Cortex of kidney (tissue), 1 donor: Measurements from ENCODE around the gene OR51S1.
"Not testable (repeated sequence)": the region's sequence is repeated elsewhere in the genome, so short reads cannot be mapped to it uniquely, and the experiment has no call there.

Experiments used
- DNase-seq: peaks from one replicate; lab custom pipeline; 2025; lab: John Stamatoyannopoulos, UW

The OR51S1 gene

GRCh38 chr11:4848908-4849532 lies at the start of gene OR51S1:
TSS of gene OR51S1 (minus strand) at chr11:4849208. CDS start at chr11:4849208, 0 bp downstream.
- DNase-seq: no peak

DNA sequence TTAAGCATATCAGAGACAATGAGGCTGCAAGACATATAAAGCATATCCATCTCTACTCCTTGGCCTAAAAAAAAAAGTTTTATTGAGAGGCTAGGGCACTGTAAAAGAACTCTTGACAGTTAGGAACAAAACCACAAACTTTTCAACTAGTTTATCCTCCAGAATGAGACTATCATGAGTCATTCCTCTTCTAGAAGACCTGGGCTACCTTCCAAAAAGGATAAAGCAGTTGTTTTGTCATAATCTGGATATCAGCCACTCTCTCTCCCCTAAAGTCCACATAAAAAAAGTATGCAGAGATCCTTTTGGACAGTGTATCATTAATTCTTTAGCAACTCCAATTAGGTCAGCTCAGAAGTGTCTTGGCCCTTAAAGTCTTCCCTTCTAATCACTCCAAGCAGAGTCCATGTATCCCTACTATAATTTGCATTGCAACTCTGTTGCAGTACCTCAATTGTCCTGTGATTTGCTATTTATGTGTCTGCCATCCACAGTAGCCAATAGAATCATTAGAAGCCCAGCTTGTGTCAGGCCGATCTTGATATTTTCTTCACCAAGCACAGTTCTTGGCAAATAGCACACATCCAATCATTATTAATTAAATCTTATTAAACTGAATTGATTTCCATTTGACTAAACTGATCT lies 43.1 kb upstream of the OR51S1 start:
- no peak for DNase-seq

DNA sequence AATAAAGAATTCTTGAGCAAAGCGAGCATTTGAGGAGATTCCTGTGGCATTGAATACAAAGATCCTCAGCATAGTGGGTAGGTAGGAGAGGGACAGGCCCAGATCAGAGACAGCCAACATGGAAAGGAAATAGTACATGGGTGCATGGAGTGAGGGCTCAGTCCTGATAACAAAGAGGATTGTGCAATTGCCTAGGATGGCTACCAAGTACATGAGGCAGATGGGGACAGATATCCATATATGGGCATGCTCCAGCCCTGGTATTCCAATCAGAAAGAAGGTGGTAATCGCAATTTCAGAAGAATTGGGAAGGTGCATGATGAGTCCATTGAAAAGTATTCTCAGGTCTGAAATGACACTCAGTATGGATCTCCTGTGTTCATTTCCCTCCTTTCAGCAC lies 41.3 kb upstream of the OR51S1 start:
- DNase-seq: no peak

DNA sequence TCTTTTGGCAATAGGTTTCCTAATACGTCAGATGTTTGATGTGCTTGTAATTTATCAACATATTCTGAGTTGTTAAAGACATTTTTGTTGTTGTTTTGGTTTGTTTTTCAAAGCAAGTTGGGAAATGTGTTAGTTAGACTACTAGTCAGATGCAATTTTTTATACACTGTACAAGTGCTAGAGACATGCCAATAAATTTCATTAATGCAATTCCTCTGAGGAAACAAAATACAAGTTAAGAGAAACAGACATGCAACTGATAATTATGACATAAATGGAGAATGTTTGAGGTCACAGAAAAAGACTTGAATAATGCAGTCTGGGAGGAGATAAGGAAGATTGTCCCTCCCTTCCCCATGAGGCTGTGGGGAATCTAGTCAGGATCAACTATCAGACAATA lies 38.6 kb upstream of the OR51S1 start:
- no peak for DNase-seq

DNA sequence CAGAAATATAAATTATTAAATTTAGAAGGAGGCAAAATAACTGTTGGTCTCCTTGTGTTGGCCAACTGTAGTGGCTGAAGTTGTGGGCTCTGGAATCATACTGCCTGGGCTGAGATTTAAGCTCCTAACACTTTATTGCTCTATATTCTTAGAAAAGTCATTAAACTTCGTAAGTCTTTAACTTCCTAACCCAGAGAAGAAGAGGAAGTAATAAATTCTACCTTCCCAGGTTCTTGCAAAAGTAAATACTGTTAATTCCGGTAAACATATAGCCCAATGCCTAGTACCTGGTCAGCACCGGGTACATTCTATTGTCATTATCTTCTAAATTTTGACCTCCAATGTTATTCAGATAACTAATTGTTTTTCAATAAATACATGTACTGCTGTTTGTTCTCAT lies 37.2 kb upstream of the OR51S1 start:
- DNase-seq: no peak

- no peak for DNase-seq
These were observed 35.4 kb upstream of the OR51S1 start for GRCh38 chr11:4884361-4884760.

DNA sequence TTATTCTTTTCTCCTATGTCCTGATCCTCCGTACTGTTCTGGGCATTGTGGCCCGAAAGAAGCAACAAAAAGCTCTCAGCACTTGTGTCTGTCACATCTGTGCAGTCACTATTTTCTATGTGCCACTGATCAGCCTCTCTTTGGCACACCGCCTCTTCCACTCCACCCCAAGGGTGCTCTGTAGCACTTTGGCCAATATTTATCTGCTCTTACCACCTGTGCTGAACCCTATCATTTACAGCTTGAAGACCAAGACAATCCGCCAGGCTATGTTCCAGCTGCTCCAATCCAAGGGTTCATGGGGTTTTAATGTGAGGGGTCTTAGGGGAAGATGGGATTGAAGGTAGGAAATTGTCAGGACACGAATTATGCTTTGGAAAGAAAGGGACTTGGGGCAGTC lies 33.5 kb upstream of the OR51S1 start:
- DNase-seq: no peak

- no peak for DNase-seq
These were observed 33.0 kb upstream of the OR51S1 start, which contains the start of gene OR51T1 for GRCh38 chr11:4881860-4882500. TSS of gene OR51T1 (plus strand) at chr11:4881900. CDS start at chr11:4881900, 0 bp downstream.

DNA sequence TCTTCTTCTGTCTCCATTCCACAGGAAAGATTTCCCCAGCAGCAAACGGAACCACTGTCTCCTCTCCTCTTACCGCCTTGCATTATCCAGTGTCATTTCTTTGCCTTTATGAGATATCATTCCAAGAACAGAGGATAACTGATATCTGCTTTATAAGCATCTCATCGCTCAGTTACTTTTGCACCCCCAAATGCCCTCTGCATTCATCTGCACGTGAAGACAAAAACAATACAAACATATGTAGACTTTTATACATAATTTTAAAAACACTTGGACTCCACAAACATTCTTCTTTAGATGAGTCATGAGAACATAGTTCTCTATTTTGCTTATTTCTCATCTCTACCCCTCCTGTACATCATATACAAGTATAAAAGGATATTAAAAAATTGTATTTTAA lies 32.2 kb upstream of the OR51S1 start:
- DNase-seq: no peak

- DNase-seq: no peak
These were observed 16.8 kb upstream of the OR51S1 start for GRCh38 chr11:4865855-4866254.

GRCh38 chr11:4863876-4864275 lies 14.9 kb upstream of the OR51S1 start:
- DNase-seq: no peak

GRCh38 chr11:4862447-4863236 lies 13.6 kb upstream of the OR51S1 start:
- no peak for DNase-seq

GRCh38 chr11:4854286-4854685 lies 5.3 kb upstream of the OR51S1 start:
- DNase-seq: not testable (repeated sequence)

DNA sequence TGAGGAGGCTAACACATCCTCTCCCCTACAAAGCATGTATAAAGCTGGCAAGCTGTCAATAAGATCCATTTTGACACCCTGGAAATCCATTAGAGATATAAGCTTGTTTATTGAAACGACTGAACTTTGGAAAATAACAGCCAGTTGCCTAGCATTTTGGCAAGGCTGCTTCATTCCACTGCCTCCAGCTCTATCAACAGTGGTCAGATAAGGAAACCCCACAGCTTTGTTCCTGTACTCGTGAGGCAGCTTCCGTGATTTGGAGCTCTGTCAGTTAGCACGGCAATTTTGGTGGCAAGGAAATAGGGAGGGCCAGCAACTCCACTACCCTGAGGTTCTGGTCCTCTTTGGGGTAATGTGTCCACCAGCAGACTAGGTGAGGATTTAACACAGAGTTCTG lies 2.0 kb upstream of the OR51S1 start:
- no peak for DNase-seq

DNA sequence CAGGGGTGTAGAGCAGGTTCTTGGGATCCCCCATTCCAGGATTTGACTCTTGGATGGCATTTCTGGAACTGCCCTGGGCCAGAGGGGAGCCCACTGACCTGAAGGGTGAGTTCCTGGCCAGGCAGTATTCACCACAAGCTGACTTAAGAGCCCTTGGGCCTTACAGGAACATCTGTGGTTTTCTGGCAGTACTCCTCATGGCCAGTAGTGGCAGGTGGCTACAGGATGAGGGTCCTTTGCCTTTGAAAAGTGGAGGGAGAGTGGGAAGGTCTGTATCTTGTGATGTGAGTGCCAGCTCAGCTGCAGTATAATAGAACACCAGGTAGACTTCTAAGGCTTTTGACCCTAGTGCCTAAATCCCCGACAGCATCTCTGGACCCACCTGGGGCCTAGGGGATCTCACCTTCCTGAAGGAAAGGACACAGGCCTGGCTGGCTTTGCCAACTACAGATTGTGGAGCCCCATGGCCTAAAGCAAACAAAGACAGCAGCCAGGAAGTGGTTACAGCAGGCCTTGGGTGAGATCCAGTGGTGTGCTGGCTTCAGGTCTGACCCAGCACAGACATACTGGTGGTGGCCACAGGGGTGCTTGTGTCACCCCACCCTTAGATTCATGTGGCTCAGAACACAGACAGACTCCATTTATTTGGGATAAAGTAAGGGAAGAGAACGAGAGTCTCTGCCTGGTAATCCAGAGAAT lies 9.0 kb downstream of the OR51S1 start:
- DNase-seq: no peak

- DNase-seq: no peak
These were observed 18.1 kb downstream of the OR51S1 start for GRCh38 chr11:4830909-4831308.

DNA sequence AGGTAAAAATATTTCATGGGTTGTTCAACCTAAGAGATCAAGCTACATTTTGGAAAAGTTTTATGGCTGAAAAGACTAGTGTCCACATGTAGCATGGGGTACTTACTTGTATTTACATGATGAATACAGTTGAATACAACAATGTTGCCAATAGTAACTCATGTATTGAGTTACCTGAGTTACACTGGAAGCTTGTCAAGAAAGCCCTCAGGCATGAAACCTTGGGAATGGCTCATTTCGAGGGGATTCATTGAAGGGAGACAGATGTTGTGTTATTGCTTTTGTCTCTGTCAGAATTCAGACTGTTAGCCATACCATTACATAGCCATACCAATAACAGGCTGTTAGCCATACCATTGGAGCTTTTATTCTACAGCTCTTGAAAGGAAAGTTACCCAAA lies 18.7 kb downstream of the OR51S1 start:
- no peak for DNase-seq

- no peak for DNase-seq
These were observed 22.6 kb downstream of the OR51S1 start for GRCh38 chr11:4826425-4826824.

DNA sequence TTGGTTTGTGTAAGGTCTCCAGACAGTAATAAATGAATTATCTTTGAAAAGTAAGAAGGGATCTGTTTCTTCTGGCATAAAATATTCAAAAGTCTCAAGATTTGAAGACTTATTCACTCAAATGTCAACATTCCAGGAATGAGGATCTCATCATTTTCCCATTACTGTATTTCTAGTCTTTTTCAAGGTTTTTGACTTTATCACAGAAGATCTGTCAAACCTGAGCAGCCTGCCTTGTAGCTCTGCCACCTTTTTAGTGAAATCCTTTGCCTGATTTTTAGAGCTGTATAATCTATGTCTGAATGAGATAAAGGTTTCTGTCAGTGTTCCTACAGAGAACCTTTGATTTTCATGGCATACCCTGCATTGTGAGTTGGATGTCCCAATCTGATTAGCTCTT lies 23.9 kb downstream of the OR51S1 start:
- DNase-seq: no peak

- DNase-seq: no peak
These were observed 28.0 kb downstream of the OR51S1 start, which contains the start of gene OR51F2 for GRCh38 chr11:4821021-4821420. TSS of gene OR51F2 (plus strand) at chr11:4821321. CDS start at chr11:4821422, 101 bp downstream.

GRCh38 chr11:4809246-4809645 lies 39.8 kb downstream of the OR51S1 start:
- no peak for DNase-seq

GRCh38 chr11:4808476-4808875 lies 40.5 kb downstream of the OR51S1 start:
- no peak for DNase-seq
